GM18873 (cell line): ENCODE data around the gene TAS2R3.
"Not testable (repeated sequence)": the region's sequence is repeated elsewhere in the genome, so short reads cannot be mapped to it uniquely, and the experiment has no call there.

Experiments used
- ATAC-seq: cut with Tn5 transposase; IDR thresholded peaks from one replicate; pipeline ENCODE4 v1.9.1; 2021; ENCODE audit warnings: mild to moderate bottlenecking, moderate library complexity, moderate number of reproducible peaks; ENCODE audit not compliant: unreplicated experiment, low FRiP score

The TAS2R3 gene, protein sequence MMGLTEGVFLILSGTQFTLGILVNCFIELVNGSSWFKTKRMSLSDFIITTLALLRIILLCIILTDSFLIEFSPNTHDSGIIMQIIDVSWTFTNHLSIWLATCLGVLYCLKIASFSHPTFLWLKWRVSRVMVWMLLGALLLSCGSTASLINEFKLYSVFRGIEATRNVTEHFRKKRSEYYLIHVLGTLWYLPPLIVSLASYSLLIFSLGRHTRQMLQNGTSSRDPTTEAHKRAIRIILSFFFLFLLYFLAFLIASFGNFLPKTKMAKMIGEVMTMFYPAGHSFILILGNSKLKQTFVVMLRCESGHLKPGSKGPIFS

DNA sequence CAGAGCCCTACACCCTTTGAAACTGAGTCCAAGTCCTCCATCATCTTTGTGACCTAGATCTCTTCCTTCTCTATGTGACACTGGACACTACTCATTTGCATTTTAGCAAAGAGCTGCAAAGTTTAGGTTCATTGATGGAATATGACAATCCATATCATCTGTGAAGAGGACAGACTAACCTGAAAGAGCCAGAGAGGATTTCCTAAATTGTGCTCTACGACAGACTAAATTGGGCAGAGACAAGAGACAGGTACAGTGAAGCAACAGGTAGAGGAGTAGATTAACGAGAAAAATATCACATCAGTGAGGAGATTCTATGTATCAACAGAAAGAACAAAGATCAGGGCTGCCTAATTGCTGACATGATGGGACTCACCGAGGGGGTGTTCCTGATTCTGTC, at the start of gene TAS2R3:
TSS of gene TAS2R3 (plus strand) at position 301 of the 400 bp plus-strand sequence. CDS start at position 363, 62 bp downstream.
- no peak for ATAC-seq

DNA sequence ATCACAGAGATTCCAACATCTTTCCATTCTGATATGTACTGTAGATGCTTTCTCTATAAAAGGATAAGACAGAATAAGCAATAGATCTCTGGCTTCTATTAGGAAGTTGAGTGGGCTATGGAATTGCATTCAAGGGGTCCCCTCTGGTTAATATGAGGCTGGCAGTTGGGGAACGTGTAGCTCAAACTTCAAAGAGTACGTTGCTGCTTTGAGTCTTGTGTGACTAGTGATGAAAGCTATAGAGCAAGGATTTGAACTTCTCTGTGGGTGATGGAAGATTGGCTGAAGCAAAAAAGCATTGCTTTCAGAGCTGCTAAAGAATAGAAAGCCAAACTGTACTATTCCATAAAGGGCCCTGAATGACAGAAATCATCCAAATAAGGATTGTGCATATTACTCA, 49.3 kb upstream of the TAS2R3 start:
- ATAC-seq = no peak

DNA sequence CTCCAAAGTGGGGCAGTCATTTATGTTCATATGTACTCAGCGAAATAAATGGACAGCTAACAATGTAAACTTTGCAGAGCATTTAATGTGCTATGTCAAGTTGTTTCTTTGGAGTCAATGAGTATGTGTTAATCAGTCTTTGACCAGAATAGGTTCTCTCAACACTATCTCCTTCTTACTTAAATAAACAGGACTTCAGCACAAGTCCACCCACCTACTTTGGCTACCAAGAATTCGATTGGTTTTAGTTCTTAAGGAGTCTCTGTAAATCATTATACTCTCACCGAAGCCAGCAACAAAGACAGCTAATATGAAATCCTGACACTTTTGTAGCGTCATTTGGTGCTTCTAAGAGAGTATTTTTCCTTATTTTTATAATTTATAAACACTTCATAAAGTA, 48.9 kb upstream of the TAS2R3 start:
- no peak for ATAC-seq

GRCh38 chr7:141715794-141716689, 47.9 kb upstream of the TAS2R3 start:
- no peak for ATAC-seq

DNA sequence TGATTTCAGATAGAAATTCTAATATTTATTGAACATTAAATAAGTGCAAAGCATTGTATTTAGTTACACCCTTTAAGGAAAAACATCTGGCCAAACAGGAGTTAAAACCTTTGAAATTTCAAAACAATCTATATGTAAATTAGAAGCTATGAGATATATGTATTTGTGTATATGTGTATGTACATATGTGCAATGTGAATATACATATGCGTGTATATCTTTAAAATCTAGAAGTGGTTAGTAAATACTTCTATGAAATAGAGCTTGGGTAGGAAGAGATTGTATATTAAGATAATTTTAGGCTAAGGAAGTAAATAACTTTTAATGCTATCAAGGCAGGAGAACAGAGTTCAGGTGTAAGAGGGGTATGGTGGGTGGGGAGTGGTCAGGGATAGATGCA, 46.4 kb upstream of the TAS2R3 start:
- ATAC-seq = no peak

- ATAC-seq = no peak
These were observed 41.4 kb upstream of the TAS2R3 start for GRCh38 chr7:141722529-141722928.

DNA sequence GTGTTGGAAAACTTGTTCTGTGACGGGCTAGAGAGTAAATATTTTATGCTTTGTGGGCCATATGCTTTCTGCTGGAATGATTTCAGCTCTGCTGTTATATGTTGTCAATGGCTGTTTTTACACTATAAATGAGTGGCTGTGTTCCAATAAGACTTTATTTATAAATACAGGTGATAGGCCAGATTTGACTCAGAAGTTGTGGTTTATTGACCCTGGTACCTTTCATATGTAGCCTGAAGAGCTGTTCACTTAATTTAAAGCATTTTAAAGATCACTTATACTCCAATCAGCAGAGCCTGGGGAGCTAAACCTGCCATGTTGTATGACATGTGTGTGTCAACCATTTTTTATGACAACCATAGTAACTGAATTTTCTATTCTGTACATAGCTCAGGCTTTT, 34.9 kb upstream of the TAS2R3 start:
- ATAC-seq = no peak

GRCh38 chr7:141731476-141732149, 32.3 kb upstream of the TAS2R3 start:
- ATAC-seq = no peak

GRCh38 chr7:141737118-141737835, 26.6 kb upstream of the TAS2R3 start:
- ATAC-seq = no peak

GRCh38 chr7:141737836-141738591, 25.9 kb upstream of the TAS2R3 start, which contains the start of gene SSBP1:
SSBP1 (plus strand) TSS chr7:141738358; CDS start chr7:141739167, 809 bp downstream.
- ATAC-seq = peak; percentile 89

DNA sequence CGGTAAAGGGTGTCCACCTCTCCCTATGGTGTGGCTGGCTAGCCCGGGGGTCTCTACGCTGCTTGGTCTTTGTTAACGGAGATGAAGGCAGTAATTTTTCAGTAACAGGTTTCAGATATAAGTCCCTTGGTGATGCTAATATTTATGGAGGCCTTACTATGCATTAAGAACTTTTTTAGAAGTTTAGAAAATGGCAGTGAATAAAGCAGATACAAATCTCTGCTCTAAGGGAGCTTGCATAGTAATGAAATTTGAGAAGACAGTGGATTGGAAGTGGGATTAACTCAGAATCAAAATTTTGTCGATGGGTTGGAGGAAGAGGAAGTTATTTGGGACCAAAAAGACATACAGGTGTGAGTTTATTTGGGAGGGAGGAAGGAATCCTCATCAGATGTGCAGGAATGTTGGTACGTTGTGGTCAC, 25.3 kb upstream of the TAS2R3 start:
- no peak for ATAC-seq

DNA sequence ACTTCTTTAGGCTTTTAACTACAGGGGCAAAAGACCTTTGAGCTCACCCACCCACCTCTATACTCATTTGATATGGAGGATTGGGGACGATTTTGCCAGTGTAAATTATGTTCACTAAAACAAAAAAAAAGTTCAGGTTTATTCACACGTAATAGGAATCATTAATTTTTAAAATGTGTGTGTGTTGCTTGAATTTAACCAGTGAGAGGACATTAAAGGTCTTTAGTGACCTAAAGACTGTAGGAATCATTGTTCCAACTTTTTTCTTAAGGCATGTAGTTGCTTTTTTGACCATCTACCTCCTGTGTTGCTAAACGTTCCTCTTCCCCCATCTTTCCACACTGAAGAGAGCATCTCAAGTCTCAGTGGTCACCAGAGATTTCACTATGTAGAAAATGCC, 24.6 kb upstream of the TAS2R3 start:
- ATAC-seq = no peak

GRCh38 chr7:141742229-141742628, 21.7 kb upstream of the TAS2R3 start:
- no peak for ATAC-seq

DNA sequence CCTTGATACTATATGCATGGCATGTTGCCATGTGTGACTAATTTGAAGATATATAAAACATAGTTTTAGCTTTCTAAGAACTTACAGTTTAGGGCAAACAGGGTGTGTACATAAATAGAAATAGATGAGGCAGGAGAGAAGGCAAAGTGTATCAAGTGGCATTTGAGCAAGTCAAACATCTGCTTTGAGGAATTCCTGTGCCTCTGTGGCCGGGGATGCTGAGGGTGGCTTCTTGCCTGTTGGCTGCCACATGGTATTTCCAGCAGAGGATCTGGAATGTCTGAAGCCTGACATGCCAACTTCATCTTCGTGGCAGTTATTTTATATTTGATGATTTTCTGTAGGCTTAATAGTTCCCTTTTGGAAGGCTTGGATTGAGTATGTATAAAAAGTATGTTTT, 19.8 kb upstream of the TAS2R3 start:
- no peak for ATAC-seq

DNA sequence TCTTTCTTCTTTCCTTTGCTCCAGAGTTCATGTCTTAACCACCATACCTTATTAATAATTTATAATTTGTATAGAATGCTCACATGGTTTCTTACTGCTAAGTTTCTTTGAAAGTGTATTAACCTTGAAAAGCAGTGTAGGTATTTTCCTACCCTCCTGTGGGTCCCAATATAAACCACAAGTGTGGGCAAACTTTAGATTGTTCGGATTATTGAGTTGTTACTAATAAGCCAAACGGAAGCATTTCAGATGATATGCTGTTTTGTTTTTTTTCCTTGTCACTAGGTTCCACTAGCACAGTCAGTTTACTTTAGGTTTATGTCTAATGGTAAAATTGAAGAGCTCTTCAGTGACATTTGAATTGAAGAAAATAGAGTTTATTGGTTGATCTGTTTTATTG, 15.5 kb upstream of the TAS2R3 start:
- no peak for ATAC-seq

DNA sequence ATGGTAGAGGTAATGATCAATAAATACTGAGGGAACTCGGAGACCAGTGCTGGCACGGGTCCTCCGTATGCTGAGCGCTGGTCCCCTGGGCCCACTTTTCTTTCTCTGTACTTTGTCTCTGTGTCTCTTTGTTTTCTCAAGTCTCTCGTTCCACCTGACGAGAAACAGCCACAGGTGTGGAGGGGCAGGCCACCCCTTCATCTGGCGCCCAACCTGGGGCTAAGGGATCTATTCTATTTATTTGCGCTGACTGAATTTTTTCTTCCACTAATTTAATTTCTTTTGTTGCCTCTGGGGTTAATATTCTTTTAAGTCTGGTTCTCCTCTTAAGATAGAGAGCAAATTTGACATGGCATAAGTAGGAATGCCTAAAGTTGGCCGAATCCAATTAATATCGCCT, 12.0 kb upstream of the TAS2R3 start:
- ATAC-seq = not testable (repeated sequence)

DNA sequence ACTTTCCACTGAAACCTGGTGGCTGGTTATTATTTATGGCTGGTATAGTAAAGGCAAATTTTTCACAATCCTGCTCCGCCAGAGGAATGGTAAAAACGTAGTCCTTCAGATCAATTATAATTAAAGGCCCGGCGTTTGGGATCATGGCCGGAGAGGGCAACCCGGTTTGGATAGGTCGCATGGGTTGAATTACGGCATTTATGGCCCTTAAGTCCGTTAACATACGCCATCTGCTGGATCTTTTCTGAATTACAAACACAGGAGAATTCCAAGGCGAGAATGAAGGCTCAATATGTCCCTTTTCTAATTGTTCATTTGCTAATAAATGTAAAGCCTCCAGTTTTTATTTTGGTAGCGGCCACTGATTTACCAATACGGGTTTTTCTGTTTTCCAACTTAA, 11.3 kb upstream of the TAS2R3 start:
- no peak for ATAC-seq

- no peak for ATAC-seq
These were observed 9.0 kb upstream of the TAS2R3 start for GRCh38 chr7:141754939-141755338.

DNA sequence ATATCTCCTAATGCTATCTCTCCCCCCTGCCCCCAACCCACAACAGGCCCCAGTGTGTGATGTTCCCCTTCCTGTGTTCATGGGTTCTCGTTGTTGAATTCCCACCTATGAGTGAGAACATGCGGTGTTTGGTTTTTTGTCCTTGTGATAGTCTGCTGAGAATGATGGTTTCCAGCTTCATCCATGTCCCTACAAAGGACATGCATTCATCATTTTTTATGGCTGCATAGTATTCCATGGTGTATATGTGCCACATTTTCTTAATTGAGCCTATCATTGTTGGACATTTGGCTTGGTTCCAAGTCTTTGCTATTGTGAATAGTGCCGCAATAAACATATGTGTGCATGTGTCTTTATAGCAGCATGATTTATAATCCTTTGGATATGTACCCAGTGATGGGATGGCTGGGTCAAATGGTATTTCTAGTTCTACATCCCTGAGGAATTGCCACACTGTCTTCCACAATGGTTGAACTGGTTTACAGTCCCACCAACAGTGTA, 6.2 kb downstream of the TAS2R3 start:
- ATAC-seq = not testable (repeated sequence)
